Muscle layer of duodenum (tissue), 2 donors: ENCODE results near the gene MRPS7.

ENCODE experiments used
- H3K27ac ChIP-seq: one replicate; pipeline ENCODE4 v1.7.0; 2013; ENCODE audit warnings: mild to moderate bottlenecking, low read length
- H3K27me3 ChIP-seq: one replicate; pipeline ENCODE4 v1.7.0; 2013; ENCODE audit warnings: low read depth, mild to moderate bottlenecking, control low read depth, low read length
- H3K36me3 ChIP-seq, 2 donors: one replicate each; pipeline ENCODE4 v1.7.0; 2013; ENCODE audit warnings: low read length in 2 of 2, control low read depth in 1 of 2, mild to moderate bottlenecking in 1 of 2; ENCODE audit not compliant: insufficient read depth in 2 of 2, control insufficient read depth in 1 of 2
- H3K4me1 ChIP-seq, 2 donors: one replicate each; pipeline ENCODE4 v1.7.0; 2013; ENCODE audit warnings: low read length in 2 of 2, mild to moderate bottlenecking in 2 of 2, control low read depth in 1 of 2, moderate library complexity in 1 of 2; ENCODE audit not compliant: insufficient read depth in 2 of 2, control insufficient read depth in 1 of 2
- H3K4me3 ChIP-seq, 2 donors: one replicate each; pipeline ENCODE4 v1.7.0; 2013; ENCODE audit warnings: low read length in 2 of 2, low read depth in 1 of 2, mild to moderate bottlenecking in 1 of 2
- H3K9me3 ChIP-seq, 2 donors: one replicate each; pipeline ENCODE4 v1.7.0; 2013; ENCODE audit warnings: low read length in 2 of 2, control low read depth in 1 of 2, mild to moderate bottlenecking in 1 of 2; ENCODE audit not compliant: control insufficient read depth in 1 of 2
- donor health status: healthy.

MRPS7 gene

DNA sequence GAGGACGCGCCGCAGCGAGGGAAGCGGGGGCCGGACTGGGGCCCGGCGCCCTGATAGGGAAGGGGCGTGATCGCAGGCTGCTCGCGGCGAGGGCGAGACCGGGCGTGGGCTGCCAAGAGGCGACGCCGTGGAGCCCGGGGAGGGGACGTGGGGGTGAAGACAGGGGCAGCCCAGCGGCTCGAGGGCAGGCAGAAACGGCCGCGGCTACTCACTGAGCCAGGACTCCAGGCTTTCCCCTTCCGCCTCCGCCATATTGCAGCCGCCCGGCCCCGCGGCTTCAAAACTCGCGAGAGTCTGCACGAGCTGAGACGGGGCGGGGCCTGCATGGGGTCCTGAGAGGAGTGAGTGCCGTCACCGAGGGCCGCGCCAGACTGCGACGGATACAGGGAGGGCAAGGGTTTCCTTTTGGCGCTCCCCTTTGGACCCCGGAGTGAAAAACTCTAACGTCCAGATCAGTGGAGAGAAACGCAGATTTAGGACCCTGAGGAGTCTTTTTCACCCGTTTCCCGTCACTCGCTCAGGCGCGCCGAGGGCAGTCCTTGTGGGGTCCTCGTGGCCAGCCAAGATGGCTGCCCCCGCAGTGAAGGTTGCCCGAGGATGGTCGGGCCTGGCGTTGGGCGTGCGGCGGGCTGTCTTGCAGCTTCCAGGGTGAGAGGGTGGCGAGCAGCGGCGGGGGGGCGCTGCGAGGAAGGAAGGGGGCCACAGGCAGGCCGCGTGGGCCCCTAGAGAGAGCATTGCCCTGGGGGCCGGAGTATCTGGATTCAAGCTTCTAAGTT is at the start of gene MRPS7, which contains the start of gene GGA3:
Gene MRPS7, plus strand, starts transcription at position 544 of the 776 bp plus-strand sequence. Its CDS starts 22 bp downstream, at position 566.
Gene GGA3, minus strand, starts transcription at position 271 of the 776 bp plus-strand sequence. Its CDS starts 19 bp downstream, at position 252.
- Histone ChIP-seq H3K4me3 (peak within 1 kb of the TSS; percentile 95 to 97), H3K27me3 (no peaks in the 10 kb centered on the region), H3K36me3 (peaks cover 17 to 25% of the 10 kb centered on the region in 2 donors), H3K4me1 (peaks cover 18 to 33% of the 10 kb centered on the region in 2 donors), H3K27ac (peak within 1 kb of the TSS; percentile 90), H3K9me3 (no peaks in the 10 kb centered on the region)

DNA sequence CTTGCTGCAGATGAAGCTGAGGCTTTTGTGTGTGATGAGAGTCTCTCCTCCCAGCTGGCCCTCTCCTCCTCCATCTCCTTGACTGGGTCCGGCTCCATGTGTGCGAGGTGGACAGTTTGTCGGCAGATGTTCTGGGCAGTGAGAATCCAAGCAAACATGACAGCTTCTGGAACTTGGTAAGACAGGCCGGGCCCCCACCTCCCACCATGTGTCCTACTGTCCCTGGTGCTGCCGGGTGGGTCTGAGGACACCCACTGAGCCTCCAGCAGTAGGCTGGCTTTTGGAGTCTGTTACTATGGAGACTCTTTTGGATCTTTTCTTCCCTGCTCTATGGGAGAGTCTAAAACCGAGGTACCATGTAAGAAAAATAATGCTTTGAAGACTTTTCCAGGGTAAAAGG is 43.5 kb upstream of the MRPS7 start:
- Histone ChIP-seq H3K4me3 (no peak overlapping the region), H3K27me3 (no peaks in the 10 kb centered on the region), H3K9me3 (no peaks in the 10 kb centered on the region), H3K4me1 (no peaks in the 10 kb centered on the region), H3K27ac (no peak overlapping the region), H3K36me3 (peaks cover 46 to 63% of the 10 kb centered on the region in 2 donors)

DNA sequence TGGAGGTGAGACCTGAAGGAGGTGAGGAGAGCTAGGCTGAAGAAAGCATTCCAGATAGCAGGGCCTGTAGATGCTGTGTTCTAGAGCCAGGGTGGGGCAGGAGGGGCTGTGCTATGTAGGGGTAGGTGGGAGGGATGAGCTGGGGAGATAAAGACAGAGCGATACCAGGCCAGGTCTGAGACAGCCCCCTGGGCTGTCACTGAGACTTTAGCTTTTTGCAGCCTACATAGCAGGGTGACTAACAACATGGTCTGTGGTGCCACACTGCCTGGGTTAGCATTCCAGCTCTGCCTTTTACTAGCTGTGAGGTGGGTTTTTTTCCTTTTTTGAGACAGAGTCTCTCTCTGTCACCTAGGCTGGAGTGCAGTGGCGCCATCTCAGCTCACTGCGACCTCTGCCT is 41.9 kb upstream of the MRPS7 start:
- H3K4me3 ChIP-seq: no peak overlapping the region
- H3K27ac ChIP-seq: no peak overlapping the region
- H3K36me3 ChIP-seq: peaks cover 39 to 59% of the 10 kb centered on the region in 2 donors
- H3K9me3 ChIP-seq: no peaks in the 10 kb centered on the region
- H3K27me3 ChIP-seq: no peaks in the 10 kb centered on the region
- no peaks in the 10 kb centered on the region for H3K4me1 ChIP-seq

- Histone ChIP-seq H3K4me3 (no peak overlapping the region), H3K4me1 (peaks cover 0 to 6% of the 10 kb centered on the region in 2 donors), H3K27ac (no peak overlapping the region), H3K27me3 (no peaks in the 10 kb centered on the region), H3K9me3 (no peaks in the 10 kb centered on the region), H3K36me3 (peaks cover 39 to 54% of the 10 kb centered on the region in 2 donors)
Observed at GRCh38 chr17:75225016-75225415, 36.7 kb upstream of the MRPS7 start.

DNA sequence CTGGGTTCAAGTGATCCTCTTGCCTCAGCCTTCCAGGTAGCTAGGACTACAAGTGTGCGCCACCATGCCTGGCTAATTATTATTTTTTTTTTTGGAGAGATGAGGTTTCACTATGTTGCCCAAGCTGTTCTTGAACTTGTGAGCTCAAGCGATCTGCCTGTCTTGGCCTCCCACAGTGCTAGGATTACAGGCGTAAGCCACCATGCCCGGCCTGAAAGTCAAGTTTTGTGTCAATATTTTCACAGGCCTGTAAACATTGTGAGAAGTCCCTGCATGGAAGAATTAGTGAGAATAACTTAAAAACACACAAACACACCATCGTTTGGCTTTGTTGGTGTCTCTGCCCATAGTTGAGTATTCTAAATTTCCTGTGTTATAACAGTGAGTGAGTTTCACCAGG is 34.0 kb upstream of the MRPS7 start:
- Histone ChIP-seq H3K36me3 (peaks cover 45 to 65% of the 10 kb centered on the region in 2 donors), H3K9me3 (no peaks in the 10 kb centered on the region), H3K4me3 (no peak overlapping the region), H3K27me3 (no peaks in the 10 kb centered on the region), H3K27ac (no peak overlapping the region), H3K4me1 (peaks cover 0 to 6% of the 10 kb centered on the region in 2 donors)

GRCh38 chr17:75228305-75228704 is 33.4 kb upstream of the MRPS7 start:
- Histone ChIP-seq H3K9me3 (no peaks in the 10 kb centered on the region), H3K36me3 (peaks cover 50 to 69% of the 10 kb centered on the region in 2 donors), H3K4me1 (peaks cover 0 to 6% of the 10 kb centered on the region in 2 donors), H3K27me3 (no peaks in the 10 kb centered on the region), H3K4me3 (no peak overlapping the region), H3K27ac (peak overlapping the region; percentile 33)

DNA sequence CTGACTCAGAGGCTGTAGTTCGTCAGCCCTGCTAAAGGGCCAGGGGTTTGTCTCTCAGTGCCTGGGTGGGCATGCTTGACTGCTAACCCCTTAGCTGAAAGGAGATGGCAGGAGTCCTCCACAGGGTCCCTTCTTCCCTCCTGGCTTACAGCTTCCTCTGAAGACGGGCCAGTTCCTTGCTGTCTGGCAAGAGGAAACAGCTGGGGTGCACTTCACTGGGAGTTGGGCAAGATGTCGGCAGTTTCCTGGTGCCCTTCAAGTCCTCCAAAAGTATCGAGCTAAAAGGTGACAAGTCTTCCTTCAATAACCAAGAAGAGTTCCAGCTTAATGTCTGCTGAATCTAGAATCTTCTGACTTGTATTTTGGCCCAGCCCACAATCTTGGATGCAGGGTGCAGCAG is 32.8 kb upstream of the MRPS7 start:
- Histone ChIP-seq H3K36me3 (peaks cover 50 to 69% of the 10 kb centered on the region in 2 donors), H3K27me3 (no peaks in the 10 kb centered on the region), H3K4me1 (peaks cover 0 to 6% of the 10 kb centered on the region in 2 donors), H3K9me3 (no peaks in the 10 kb centered on the region), H3K4me3 (no peak overlapping the region), H3K27ac (peak overlapping the region; percentile 33)

- no peaks in the 10 kb centered on the region for H3K9me3 ChIP-seq
- no peak overlapping the region for H3K27ac ChIP-seq
- peaks cover 0 to 6% of the 10 kb centered on the region in 2 donors for H3K4me1 ChIP-seq
- peaks cover 54 to 69% of the 10 kb centered on the region in 2 donors for H3K36me3 ChIP-seq
- no peaks in the 10 kb centered on the region for H3K27me3 ChIP-seq
- H3K4me3 ChIP-seq: no peak overlapping the region
Observed at GRCh38 chr17:75231071-75231470, 30.6 kb upstream of the MRPS7 start.

GRCh38 chr17:75231741-75232464 is 29.8 kb upstream of the MRPS7 start:
- Histone ChIP-seq H3K27me3 (no peaks in the 10 kb centered on the region), H3K36me3 (peaks cover 54 to 69% of the 10 kb centered on the region in 2 donors), H3K9me3 (no peaks in the 10 kb centered on the region), H3K27ac (no peak overlapping the region), H3K4me3 (no peak overlapping the region), H3K4me1 (peaks cover 0 to 6% of the 10 kb centered on the region in 2 donors)

DNA sequence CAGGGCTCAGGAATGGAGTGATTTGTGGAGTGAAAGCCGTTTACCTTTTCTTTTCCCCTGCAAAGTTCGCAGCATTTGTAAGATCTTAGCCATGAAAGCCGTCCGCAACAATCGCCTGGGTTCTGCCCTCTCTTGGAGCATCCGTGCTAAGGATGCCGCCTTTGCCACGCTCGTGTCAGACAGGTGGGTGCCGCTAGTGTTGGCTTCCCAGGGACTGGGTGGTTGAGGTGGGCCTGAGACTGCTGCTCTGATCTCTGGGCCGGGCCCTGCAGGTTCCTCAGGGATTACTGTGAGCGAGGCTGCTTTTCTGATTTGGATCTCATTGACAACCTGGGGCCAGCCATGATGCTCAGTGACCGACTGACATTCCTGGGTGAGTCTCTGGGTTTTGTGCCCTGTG is 28.9 kb upstream of the MRPS7 start:
- Histone ChIP-seq H3K36me3 (peaks cover 59 to 75% of the 10 kb centered on the region in 2 donors), H3K4me1 (peaks cover 0 to 6% of the 10 kb centered on the region in 2 donors), H3K9me3 (no peaks in the 10 kb centered on the region), H3K4me3 (no peak overlapping the region), H3K27me3 (no peaks in the 10 kb centered on the region), H3K27ac (no peak overlapping the region)
